Right cardiac atrium (tissue), 5 donors: ENCODE results near the gene RXFP4. TPM values are rescaled to one million over a fixed set of nuclear protein-coding genes. Genes with fewer than 3 reads are reported as not detected.
"Not testable (repeated sequence)": the region's sequence is repeated elsewhere in the genome, so short reads cannot be mapped to it uniquely, and the experiment has no call there.

Source experiments
- ATAC-seq, 2 donors: fragments of 200-7000 bp; cut with Tn5 transposase; one replicate each; pipeline versions ENCODE4 v1.8.0 to v1.9.1; 2020; ENCODE audit warnings: moderate library complexity in 2 of 2, mild to moderate bottlenecking in 1 of 2
- DNase-seq, 3 donors: peaks; one replicate each; pipeline ENCODE4 v3.0.0-alpha.2; 2020
- H3K27ac ChIP-seq: one replicate; pipeline ENCODE4 v1.5.1; 2013; ENCODE audit warnings: mild to moderate bottlenecking, low read length, control low read depth, moderate library complexity
- H3K27me3 ChIP-seq: one replicate; pipeline ENCODE4 v1.6.1; 2013; ENCODE audit not compliant: control insufficient read depth, insufficient read depth
- H3K4me1 ChIP-seq: one replicate; pipeline ENCODE4 v1.6.1; 2013; ENCODE audit warnings: low read length; ENCODE audit not compliant: control insufficient read depth, insufficient read depth
- H3K4me3 ChIP-seq: one replicate; pipeline ENCODE4 v1.5.1; 2013; ENCODE audit warnings: low read length, control low read depth
- H3K9me3 ChIP-seq: one replicate; pipeline ENCODE4 v1.6.1; 2013; ENCODE audit warnings: low read length; ENCODE audit not compliant: control insufficient read depth
- WGBS: extraction: QIAGEN DNeasy Blood & Tissue Kit; methylation state at CpG from one replicate; pipeline ENCODE4 v1.1.7; 2013; 5-methylcytosine and 5-hydroxymethylcytosine counted together
- intact Hi-C, 4 donors: fragments of 100-400 bp; cut with DNase I; formaldehyde crosslinking; loops; one replicate each; pipeline versions ENCODE4 v1.11.0 to v1.14.0; 2022 to 2023
- long read RNA-seq, 4 donors: library from polyadenylated mRNA; unstranded; transcript quantifications; one replicate each; pipeline ENCODE4 v2.0.0, GENCODE V29; 2020 to 2021
- polyA plus RNA-seq: library from polyadenylated mRNA; stranded (reverse); fragments of 200-250 nt; gene quantifications from one replicate; pipeline ENCODE4 v1.2.3, GENCODE V29; 2013
- total RNA-seq, 4 donors: library from RNA; stranded (reverse); fragmentation: NEBNext Ultra II Directional; extraction: Animal tissue kit (Norgen Biotek cat#: 25700); gene quantifications; one replicate each; pipeline ENCODE4 v1.2.1, GENCODE V29; 2021
- donor health status: healthy with polysubstance abuse.
- donor health status: DM: no; HTN: yes; CAD: no.
- donor health status: DM: no; HTN: no; CAD: no.
- donor health status: DM: no; HTN: yes; CAD: no; lungs with severe emphysema.
- donor health status: DM: yes; HTN: yes; CAD: no.

Gene RXFP4, protein sequence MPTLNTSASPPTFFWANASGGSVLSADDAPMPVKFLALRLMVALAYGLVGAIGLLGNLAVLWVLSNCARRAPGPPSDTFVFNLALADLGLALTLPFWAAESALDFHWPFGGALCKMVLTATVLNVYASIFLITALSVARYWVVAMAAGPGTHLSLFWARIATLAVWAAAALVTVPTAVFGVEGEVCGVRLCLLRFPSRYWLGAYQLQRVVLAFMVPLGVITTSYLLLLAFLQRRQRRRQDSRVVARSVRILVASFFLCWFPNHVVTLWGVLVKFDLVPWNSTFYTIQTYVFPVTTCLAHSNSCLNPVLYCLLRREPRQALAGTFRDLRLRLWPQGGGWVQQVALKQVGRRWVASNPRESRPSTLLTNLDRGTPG
- total RNA-seq (not detected), polyA plus RNA-seq (not detected)
- long read RNA-seq, donor 1 = 0 reads
- long read RNA-seq, donor 2 = 0 reads
- long read RNA-seq, donor 3 = 0 reads
- long read RNA-seq, donor 4 = 0 reads

DNA sequence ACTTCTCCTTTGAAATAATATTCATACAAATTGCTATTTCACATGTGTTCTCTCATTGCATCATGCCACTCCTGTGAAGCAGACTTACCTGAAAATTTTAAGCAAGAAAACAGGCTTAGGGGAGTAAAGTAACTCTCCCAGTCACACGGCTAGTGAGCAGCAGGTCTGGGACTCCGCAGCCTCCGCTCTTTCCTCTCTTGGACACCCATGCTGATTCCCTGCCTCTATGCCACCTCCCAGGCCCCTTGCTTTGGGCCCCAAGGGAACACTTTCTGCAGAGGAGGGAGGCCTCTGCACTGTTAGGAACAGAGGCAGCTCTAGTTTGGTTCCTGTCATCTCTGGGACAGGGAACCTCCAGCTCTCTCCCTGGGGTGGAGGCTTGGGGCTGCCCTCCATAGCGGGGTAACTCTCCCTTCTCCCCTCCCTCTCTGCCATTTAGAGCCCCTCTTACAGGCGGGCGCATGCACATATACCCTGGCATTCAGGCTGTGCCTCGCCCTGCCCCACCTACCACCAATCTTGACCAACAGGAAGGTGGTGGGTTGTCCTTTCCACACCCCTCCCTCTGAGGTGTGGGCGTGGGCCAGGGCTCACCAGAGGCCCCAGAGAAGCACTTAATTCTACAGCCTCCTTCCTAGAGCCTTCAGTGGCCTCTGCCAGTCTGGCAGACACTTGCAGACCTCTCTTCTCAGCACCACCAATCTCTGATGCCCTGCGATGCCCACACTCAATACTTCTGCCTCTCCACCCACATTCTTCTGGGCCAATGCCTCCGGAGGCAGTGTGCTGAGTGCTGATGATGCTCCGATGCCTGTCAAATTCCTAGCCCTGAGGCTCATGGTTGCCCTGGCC lies at the start of gene RXFP4:
Gene RXFP4, plus strand, starts transcription at position 646 of the 852 bp plus-strand sequence. Its CDS starts 72 bp downstream, at position 718.
- Histone ChIP-seq H3K27me3 (no peaks in the 10 kb centered on the region), H3K27ac (peak within 1 kb of the TSS; percentile 92), H3K9me3 (no peaks in the 10 kb centered on the region), H3K4me1 (peaks cover 18% of the 10 kb centered on the region), H3K4me3 (no peak within 1 kb of the TSS)
- peak; percentile 59 to 62 for ATAC-seq
- DNase-seq = peak; percentile 57 to 75 (median 69)
- WGBS = 45% methylated on average over 11 of the region's 11 CpGs
- intact Hi-C loops = loop anchor here in 2 of 4 donors (2.0 to 5.0 kb wide), 2 partner anchors 36 to 44 kb away; partner anchors contain the start of gene ARHGEF2 (in 1 of the 2)

DNA sequence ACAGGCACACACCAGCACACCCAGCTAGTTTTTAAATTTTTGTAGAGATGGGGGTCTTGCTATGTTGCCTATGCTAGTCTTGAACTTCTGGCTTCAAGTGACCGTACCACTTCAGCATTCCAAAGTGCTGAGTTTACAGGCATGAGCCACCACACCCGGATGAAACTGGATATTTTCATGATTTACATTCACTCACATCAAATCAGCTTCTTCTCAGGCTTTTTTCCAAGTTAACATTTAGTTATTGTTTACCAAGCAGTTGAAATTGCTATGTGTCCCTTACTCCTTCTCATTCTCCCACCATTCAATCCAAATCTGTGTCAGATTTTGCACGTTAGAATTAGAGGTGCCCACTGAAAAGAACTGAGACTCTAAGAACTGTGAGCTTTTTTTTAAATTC lies 48.6 kb upstream of the RXFP4 start:
- 45% methylated on average over 3 of the region's 3 CpGs for WGBS
- intact Hi-C loops = no loop called here
- ATAC-seq = no peak

DNA sequence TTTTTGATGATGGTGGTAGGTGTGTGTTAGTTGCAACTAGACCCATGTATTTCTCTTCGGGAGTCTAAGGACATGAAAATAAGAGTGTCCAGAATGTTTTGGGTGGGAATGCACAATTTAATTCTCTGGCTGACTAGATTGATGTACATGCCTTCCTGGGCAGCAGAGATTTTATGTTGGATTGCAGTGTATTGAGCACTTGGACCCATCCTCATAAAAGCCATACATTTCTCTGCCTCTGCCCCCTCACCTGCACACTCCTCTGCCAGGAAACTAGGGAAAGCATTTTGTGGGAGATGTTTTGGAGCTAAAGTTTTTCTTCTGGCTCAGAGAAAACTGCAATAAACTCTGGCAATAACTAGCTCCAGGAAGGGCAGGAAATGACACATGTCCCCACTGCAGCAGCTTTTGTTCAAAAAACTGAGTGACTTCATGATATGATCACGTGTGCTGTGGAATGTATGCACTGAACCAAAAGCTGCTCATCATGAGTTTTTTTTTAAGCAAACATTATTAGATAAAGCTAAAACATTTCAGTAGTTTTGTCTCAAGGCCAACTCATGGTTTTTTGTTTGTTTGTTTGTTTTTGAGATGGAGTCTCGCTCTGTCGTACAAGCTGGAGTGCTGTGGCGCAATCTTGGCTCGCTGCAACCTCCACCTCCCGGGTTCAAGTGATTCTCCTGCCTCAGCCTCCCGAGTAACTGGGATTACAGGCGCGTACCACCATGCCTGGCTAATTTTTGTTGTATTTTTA lies 47.9 kb upstream of the RXFP4 start:
- 57% methylated on average over 10 of the region's 10 CpGs for WGBS
- Histone ChIP-seq H3K27ac (peak overlapping the region; percentile 67), H3K4me1 (peaks cover 4% of the 10 kb centered on the region), H3K4me3 (no peak overlapping the region), H3K27me3 (no peaks in the 10 kb centered on the region), H3K9me3 (no peaks in the 10 kb centered on the region)
- intact Hi-C loops = no loop called here
- ATAC-seq (peak; percentile 66 to 89), DNase-seq (no peak)

More for the DNA sequence above, 48.6 kb upstream of the RXFP4 start:
- Histone ChIP-seq H3K27ac (peak overlapping the region; percentile 54), H3K4me1 (peaks cover 4% of the 10 kb centered on the region), H3K4me3 (no peak overlapping the region), H3K27me3 (no peaks in the 10 kb centered on the region), H3K9me3 (no peaks in the 10 kb centered on the region)
- DNase-seq = no peak

DNA sequence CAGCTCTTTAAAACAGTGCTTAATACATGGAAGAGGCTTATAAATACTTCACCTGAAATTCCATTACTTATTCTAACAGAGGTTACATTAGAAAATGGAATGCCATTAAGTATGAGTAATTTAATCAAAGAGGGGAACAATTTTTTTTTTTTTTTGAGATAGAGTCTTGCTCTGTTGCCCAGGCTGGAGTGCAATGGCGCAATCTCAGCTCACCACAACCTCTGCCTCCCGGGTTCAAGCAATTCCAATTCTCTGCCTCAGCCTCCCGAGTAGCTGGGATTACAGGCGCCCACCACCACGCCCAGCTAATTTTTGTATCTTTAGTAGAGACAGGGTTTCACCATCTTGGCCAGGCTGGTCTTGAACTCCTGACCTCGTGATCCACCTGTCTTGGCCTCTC lies 45.8 kb upstream of the RXFP4 start:
- 96% methylated on average over 6 of the region's 6 CpGs for WGBS
- H3K27ac ChIP-seq, intact Hi-C loops: not testable (repeated sequence)

DNA sequence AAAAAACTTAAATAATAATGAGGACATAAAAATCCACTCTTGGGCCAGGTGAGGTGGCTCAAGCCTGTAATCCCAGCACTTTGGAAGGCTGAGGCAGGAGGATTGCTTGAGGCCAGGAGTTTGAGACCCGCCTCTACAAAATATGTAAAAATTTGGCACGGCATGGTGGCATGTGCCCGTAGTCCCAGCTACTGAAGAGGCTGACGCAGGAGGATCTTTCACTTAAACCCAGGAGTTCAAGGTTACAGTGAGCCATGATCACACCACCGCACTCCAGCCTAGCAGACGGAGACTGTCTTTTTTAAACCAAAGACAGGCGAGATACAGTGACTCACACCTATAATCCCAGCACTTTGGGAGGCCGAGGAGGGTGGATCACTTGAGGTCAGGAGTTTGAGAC lies 45.0 kb upstream of the RXFP4 start:
- H3K27ac ChIP-seq, intact Hi-C loops, ATAC-seq, DNase-seq, H3K27me3 ChIP-seq, H3K4me3 ChIP-seq, H3K9me3 ChIP-seq, H3K4me1 ChIP-seq: not testable (repeated sequence)
- WGBS = 94% methylated on average over 8 of the region's 8 CpGs

More for the DNA sequence above, 45.8 kb upstream of the RXFP4 start:
- H3K27me3 ChIP-seq, ATAC-seq, H3K4me3 ChIP-seq, DNase-seq, H3K9me3 ChIP-seq, H3K4me1 ChIP-seq: not testable (repeated sequence)

DNA sequence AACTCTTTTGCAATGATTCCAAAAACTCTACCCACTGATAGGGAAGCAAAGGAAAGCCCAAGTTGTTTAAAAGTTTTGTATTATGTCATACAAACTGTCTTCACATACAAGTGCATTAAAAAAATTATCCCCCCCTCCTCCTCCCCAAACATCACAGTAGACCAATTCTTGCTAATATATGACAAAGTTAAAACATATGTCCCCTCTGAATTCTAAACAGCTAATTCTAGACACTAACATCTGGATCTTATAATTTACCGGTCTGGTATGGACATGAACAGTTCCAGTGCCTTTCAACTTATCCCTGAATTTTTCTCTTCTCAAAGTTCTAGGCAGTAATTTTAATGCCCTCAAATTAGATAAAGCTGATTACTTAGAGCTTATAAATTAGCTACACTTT lies 43.7 kb upstream of the RXFP4 start:
- intact Hi-C loops = no loop called here
- 81% methylated on average over 1 of the region's 1 CpG for WGBS
- Histone ChIP-seq H3K4me1 (no peaks in the 10 kb centered on the region), H3K9me3 (no peaks in the 10 kb centered on the region), H3K27me3 (no peaks in the 10 kb centered on the region), H3K27ac (no peak overlapping the region), H3K4me3 (no peak overlapping the region)
- ATAC-seq (no peak), DNase-seq (no peak)

DNA sequence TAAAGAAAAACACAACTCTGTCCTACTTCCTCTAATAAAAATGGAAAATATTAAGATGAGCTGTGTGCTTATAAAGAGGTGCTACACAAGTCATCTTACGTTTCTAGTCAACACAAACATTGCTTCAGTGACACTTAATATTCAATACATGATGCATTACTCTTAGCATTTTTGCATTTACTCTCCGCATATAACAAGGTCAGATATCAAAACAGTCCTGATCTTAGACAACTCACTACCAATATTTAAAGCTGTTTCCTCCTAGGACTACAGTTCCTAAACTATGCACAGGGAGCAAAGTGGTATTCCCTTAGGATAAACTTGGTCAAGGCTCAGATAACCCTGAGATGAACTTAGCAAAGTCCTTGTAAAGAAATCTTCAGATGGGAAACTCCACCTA lies 42.5 kb upstream of the RXFP4 start:
- ATAC-seq = no peak
- no peak for DNase-seq
- H3K4me1 ChIP-seq = no peaks in the 10 kb centered on the region
- H3K4me3 ChIP-seq = no peak overlapping the region
- intact Hi-C loops = no loop called here
- H3K27ac ChIP-seq = no peak overlapping the region
- no peaks in the 10 kb centered on the region for H3K9me3 ChIP-seq
- 69% methylated on average over 2 of the region's 2 CpGs for WGBS
- no peaks in the 10 kb centered on the region for H3K27me3 ChIP-seq

DNA sequence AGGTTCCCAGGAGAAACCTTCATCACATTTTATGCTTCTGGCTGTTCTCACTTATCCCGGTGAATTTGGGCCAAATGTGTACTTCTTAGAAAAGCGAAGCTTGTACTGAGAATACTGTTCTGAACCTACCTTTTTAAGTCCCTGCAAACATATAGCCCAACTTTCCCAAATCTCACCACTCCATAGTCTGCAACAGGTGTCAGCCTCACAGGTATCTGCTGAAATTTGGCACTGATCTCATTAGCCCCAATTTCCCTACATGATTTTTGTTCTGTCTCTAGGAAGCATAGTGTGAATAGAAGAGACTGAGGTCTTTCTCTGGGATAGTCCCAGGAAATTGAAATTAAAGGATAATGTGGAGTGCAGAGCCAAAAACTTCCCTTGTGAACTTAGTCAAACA lies 41.8 kb upstream of the RXFP4 start:
- Histone ChIP-seq H3K27ac (no peak overlapping the region), H3K27me3 (no peaks in the 10 kb centered on the region), H3K4me1 (no peaks in the 10 kb centered on the region), H3K4me3 (no peak overlapping the region), H3K9me3 (no peaks in the 10 kb centered on the region)
- intact Hi-C loops = no loop called here
- no peak for ATAC-seq
- 97% methylated on average over 2 of the region's 2 CpGs for WGBS
- no peak for DNase-seq

DNA sequence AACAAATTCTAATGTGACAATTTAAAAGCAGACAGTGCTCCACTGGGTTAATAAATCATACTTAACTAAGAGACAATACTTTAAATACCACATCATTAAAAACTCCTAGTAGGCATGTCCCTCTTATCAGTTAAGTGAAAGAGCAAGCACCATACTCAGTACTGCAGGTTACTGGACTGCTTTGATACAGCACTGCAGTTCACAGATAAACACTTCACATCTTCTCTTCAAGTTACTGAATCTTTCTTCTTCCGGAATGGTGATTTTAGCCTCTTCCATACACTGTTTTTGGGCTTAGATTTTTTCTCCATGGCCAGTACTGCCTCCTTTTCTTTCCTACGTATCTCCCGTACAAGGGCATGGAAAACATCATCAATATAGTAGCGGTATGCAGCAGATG lies 41.3 kb upstream of the RXFP4 start:
- H3K9me3 ChIP-seq = no peaks in the 10 kb centered on the region
- H3K27me3 ChIP-seq = no peaks in the 10 kb centered on the region
- H3K27ac ChIP-seq = no peak overlapping the region
- H3K4me3 ChIP-seq = no peak overlapping the region
- intact Hi-C loops = no loop called here
- ATAC-seq (no peak), DNase-seq (no peak)
- WGBS = 81% methylated on average over 4 of the region's 4 CpGs
- H3K4me1 ChIP-seq = no peaks in the 10 kb centered on the region

DNA sequence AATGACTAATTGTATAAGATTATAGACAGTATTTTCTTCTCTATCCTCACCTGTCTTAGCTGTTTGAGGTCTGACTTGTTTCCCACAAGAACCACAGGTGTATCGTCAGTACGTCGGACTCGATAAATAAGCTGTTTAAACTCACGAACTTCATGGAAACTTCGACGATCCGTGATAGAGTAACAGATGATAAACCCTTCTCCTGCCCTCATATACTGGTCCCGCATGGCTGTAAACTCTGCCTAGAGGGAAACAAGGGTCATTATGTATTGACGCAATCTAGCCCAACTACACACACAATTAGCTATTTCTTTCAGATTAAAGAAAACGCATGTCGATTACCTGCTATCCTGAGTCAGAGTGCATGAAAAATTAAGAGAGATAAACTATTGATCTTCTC lies 37.2 kb upstream of the RXFP4 start:
- intact Hi-C loops = no loop called here
- H3K4me3 ChIP-seq = no peak overlapping the region

More for the DNA sequence above, 37.2 kb upstream of the RXFP4 start:
- H3K27ac ChIP-seq = no peak overlapping the region
- H3K4me1 ChIP-seq = no peaks in the 10 kb centered on the region
- ATAC-seq (no peak), DNase-seq (no peak)
- H3K27me3 ChIP-seq = no peaks in the 10 kb centered on the region
- H3K9me3 ChIP-seq = no peaks in the 10 kb centered on the region
- WGBS = 96% methylated on average over 12 of the region's 12 CpGs
